ENCODE data around the gene LRRC59.

Gene LRRC59

GRCh38 chr17:50361561-50362480, 35.5 kb downstream of the LRRC59 start:
- DNase-seq (ENCODE audit: low read depth) = peak; percentile 40

- DNase-seq (ENCODE audit: low read depth) = no peak
Measured at GRCh38 chr17:50360486-50361115, 36.7 kb downstream of the LRRC59 start.

GRCh38 chr17:50359998-50360461, 37.3 kb downstream of the LRRC59 start:
- DNase-seq (ENCODE audit: low read depth) = no peak

GRCh38 chr17:50359005-50359699, 38.2 kb downstream of the LRRC59 start:
- no peak for DNase-seq (ENCODE audit: low read depth)

- DNase-seq (ENCODE audit: low read depth) = no peak
Measured at GRCh38 chr17:50358177-50358576, 39.1 kb downstream of the LRRC59 start.

GRCh38 chr17:50356892-50357510, 40.3 kb downstream of the LRRC59 start:
- no peak for DNase-seq (ENCODE audit: low read depth)

GRCh38 chr17:50356418-50356817, 40.9 kb downstream of the LRRC59 start:
- DNase-seq (ENCODE audit: low read depth) = no peak

- DNase-seq (ENCODE audit: low read depth) = no peak
Measured at GRCh38 chr17:50355701-50356341, 41.5 kb downstream of the LRRC59 start.

GRCh38 chr17:50355336-50355700, 42.0 kb downstream of the LRRC59 start:
- DNase-seq (ENCODE audit: low read depth) = no peak

- no peak for DNase-seq (ENCODE audit: low read depth)
Measured at GRCh38 chr17:50354776-50355175, 42.5 kb downstream of the LRRC59 start.

GRCh38 chr17:50354198-50354597, 43.1 kb downstream of the LRRC59 start:
- no peak for DNase-seq (ENCODE audit: low read depth)

- no peak for DNase-seq (ENCODE audit: low read depth)
Measured at GRCh38 chr17:50353600-50354195, 43.6 kb downstream of the LRRC59 start.

GRCh38 chr17:50352693-50353599, 44.4 kb downstream of the LRRC59 start:
- DNase-seq (ENCODE audit: low read depth) = no peak

- DNase-seq (ENCODE audit: low read depth) = no peak
Measured at GRCh38 chr17:50352072-50352692, 45.1 kb downstream of the LRRC59 start.

GRCh38 chr17:50350733-50351132, 46.6 kb downstream of the LRRC59 start:
- no peak for DNase-seq (ENCODE audit: low read depth)

GRCh38 chr17:50349243-50349600, 48.1 kb downstream of the LRRC59 start:
- DNase-seq (ENCODE audit: low read depth) = no peak

GRCh38 chr17:50348522-50349242, 48.6 kb downstream of the LRRC59 start:
- DNase-seq (ENCODE audit: low read depth) = no peak

GRCh38 chr17:50347894-50348291, 49.4 kb downstream of the LRRC59 start:
- no peak for DNase-seq (ENCODE audit: low read depth)
